K562 (cell line): Measurements from ENCODE around the gene CSNK1G1. TPM values are rescaled to one million over a fixed set of nuclear protein-coding genes. Genes with fewer than 3 reads are reported as not detected.
A peak's percentile ranks its signal among the peaks of the same experiment; 100 is the strongest.

Experiments used
- ATF3 ChIP-seq, 2 experiments: fragments of 450-650 bp in 1 of 2; sonication (generic) in 1 of 2; formaldehyde crosslinking in 1 of 2; IDR thresholded peaks in 1 of 2; conservative IDR thresholded peaks in 1 of 2; 2 replicates each; pipeline versions ENCODE4 v1.6.1 to v1.8.1; 2016 to 2023; ENCODE audit warnings: mild to moderate bottlenecking in 2 of 2, moderate library complexity in 2 of 2, inconsistent platforms in 1 of 2, missing genetic modification reagents in 1 of 2
- DPF2 ChIP-seq: fragments of 450-650 bp; IDR thresholded peaks from 2 replicates; pipeline ENCODE4 v1.6.1; 2016
- FOSL1 ChIP-seq: fragments of 200-800 bp; sonication (Bioruptor generic); conservative IDR thresholded peaks from 2 replicates; pipeline ENCODE4 v1.6.1; 2016; ENCODE audit warnings: missing genetic modification characterization, missing compliant biosample characterization
- MAFK ChIP-seq: IDR thresholded peaks from 2 replicates; pipeline ENCODE4 v1.6.1; 2011; ENCODE audit warnings: low read length, improper control_type of control experiment
- RBM25 ChIP-seq: fragments of 200-400 bp; formaldehyde crosslinking; IDR thresholded peaks from 2 replicates; pipeline ENCODE4 v1.6.1; 2018; ENCODE audit warnings: low read length, low read depth, moderate library complexity; ENCODE audit not compliant: severe bottlenecking
- TAF9B ChIP-seq: fragments of 450-650 bp; IDR thresholded peaks from 2 replicates; pipeline ENCODE4 v1.6.1; 2018; ENCODE audit warnings: mild to moderate bottlenecking; ENCODE audit not compliant: partially characterized antibody
- ZBED1 ChIP-seq: IDR thresholded peaks from 2 replicates; pipeline ENCODE4 v1.6.1; 2014
- ZFP36 ChIP-seq: fragments of 150-350 bp; IDR thresholded peaks from 2 replicates; pipeline ENCODE4 v1.6.1; 2018; ENCODE audit warnings: low read length, low read depth; ENCODE audit not compliant: partially characterized antibody
- ZKSCAN1 ChIP-seq: fragments of 150-350 bp; IDR thresholded peaks from 2 replicates; pipeline ENCODE4 v1.6.1; 2016; ENCODE audit warnings: low read depth, low read length
- ZNF24 ChIP-seq: fragments of 450-650 bp; IDR thresholded peaks from 2 replicates; pipeline ENCODE4 v1.6.1; 2016
- ZNF79 ChIP-seq: fragments of 250-450 bp; sonication (Bioruptor Pico); IDR thresholded peaks from 2 replicates; pipeline ENCODE4 v1.4.0; 2020; ENCODE audit warnings: low read depth, mild to moderate bottlenecking, moderate library complexity
- polyA plus RNA-seq, 8 experiments: library from polyadenylated mRNA; depleted of rRNA in 4 of 8; stranded (reverse) in 5 of 8; unstranded in 3 of 8; fragments of >200 nt; fragmentation: Nextera tagmentation in 2 of 8; fragmentation: Illumina TruSeq in 1 of 8; extraction: Ambion mirVana in 2 of 8; extraction: Trizol in 1 of 8; gene quantifications; 2 replicates each; pipeline versions ENCODE4 v1.2.1 to v1.2.3, GENCODE V29; 2011 to 2014; ENCODE audit warnings: inconsistent platforms in 1 of 8, missing spikeins in 1 of 8
- total RNA-seq, 7 experiments: library from RNA; depleted of rRNA in 6 of 7; stranded (reverse); fragments of >200 nt in 6 of 7; fragmentation: Illumina TruSeq in 2 of 7; extraction: Trizol in 2 of 7; gene quantifications; 2 replicates each; pipeline versions ENCODE4 v1.2.1 to v1.2.3, GENCODE V29; 2011 to 2021; ENCODE audit warnings: low replicate concordance in 1 of 7
- TF ChIP-seq, protein P1 (sequence below): fragments of 150-350 bp; conservative IDR thresholded peaks from 2 replicates; pipeline ENCODE4 v1.6.1; 2014; ENCODE audit warnings: low read length

Gene CSNK1G1
- total and polyA plus RNA-seq, 9 of the 15 experiments (the other 6 are each of a cell fraction or from before 2014, with no cell fraction given) = 4.5 to 18.5 (median 9.5) TPM

DNA sequence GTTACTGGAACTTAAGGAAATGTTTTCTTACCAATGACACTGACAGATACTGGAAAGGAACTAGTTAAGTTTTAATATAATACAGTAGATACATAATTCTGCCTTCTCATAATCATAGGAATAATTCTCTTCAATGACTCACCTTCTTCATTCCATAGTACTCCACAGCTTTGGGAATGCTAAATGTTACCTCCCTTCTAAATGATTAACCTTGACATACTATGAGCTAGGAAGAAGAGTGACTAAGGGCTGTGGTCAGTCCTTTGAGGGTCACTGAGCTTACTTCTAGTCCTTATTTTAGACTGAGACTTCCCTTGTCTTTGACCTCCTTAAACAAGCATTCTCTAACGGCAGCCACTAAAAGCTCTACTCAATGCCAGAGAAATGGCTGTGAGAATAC lies 123.6 kb downstream of the CSNK1G1 start (continued):
- TF ChIP-seq, protein P1, sequence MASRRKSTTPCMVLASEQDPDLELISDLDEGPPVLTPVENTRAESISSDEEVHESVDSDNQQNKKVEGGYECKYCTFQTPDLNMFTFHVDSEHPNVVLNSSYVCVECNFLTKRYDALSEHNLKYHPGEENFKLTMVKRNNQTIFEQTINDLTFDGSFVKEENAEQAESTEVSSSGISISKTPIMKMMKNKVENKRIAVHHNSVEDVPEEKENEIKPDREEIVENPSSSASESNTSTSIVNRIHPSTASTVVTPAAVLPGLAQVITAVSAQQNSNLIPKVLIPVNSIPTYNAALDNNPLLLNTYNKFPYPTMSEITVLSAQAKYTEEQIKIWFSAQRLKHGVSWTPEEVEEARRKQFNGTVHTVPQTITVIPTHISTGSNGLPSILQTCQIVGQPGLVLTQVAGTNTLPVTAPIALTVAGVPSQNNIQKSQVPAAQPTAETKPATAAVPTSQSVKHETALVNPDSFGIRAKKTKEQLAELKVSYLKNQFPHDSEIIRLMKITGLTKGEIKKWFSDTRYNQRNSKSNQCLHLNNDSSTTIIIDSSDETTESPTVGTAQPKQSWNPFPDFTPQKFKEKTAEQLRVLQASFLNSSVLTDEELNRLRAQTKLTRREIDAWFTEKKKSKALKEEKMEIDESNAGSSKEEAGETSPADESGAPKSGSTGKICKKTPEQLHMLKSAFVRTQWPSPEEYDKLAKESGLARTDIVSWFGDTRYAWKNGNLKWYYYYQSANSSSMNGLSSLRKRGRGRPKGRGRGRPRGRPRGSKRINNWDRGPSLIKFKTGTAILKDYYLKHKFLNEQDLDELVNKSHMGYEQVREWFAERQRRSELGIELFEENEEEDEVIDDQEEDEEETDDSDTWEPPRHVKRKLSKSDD = no peak
- no peak for TF ChIP-seq RBM25
- no peak for TF ChIP-seq ZNF24
- no peak for TF ChIP-seq ZNF79 (CRISPR knock-in tag)
- no peak for TF ChIP-seq ZBED1
- TF ChIP-seq ZFP36 = no peak
- TF ChIP-seq TAF9B = peak; percentile 15
- peak; percentile 68 for TF ChIP-seq FOSL1 (tag)
- TF ChIP-seq ATF3 (IDR thresholded peaks at IDR 0.05) = peak; percentile 63
- no peak for TF ChIP-seq ATF3 (CRISPR knock-in tag; conservative IDR thresholded peaks at IDR 0.05)
- peak; percentile 40; the same call in 1 of the 2 replicates for TF ChIP-seq ZKSCAN1
- peak; percentile 48; the same call in 1 of the 2 replicates for TF ChIP-seq DPF2
- no peak for TF ChIP-seq MAFK
- TF ChIP-seq, all 486 proteins: peak for 14
